ENCODE data around the gene MINDY3.
"Not testable (repeated sequence)": the region's sequence is repeated elsewhere in the genome, so short reads cannot be mapped to it uniquely, and the experiment has no call there.

The MINDY3 gene

GRCh38 chr10:15780353-15781135 lies 79.8 kb downstream of the MINDY3 start:
- no peak for DNase-seq (ENCODE audit: low read depth)

- DNase-seq (ENCODE audit: low read depth) = no peak
These were observed 84.8 kb downstream of the MINDY3 start for GRCh38 chr10:15775513-15775912.

GRCh38 chr10:15774534-15774933 lies 85.8 kb downstream of the MINDY3 start:
- not testable (repeated sequence) for DNase-seq (ENCODE audit: low read depth)

DNA sequence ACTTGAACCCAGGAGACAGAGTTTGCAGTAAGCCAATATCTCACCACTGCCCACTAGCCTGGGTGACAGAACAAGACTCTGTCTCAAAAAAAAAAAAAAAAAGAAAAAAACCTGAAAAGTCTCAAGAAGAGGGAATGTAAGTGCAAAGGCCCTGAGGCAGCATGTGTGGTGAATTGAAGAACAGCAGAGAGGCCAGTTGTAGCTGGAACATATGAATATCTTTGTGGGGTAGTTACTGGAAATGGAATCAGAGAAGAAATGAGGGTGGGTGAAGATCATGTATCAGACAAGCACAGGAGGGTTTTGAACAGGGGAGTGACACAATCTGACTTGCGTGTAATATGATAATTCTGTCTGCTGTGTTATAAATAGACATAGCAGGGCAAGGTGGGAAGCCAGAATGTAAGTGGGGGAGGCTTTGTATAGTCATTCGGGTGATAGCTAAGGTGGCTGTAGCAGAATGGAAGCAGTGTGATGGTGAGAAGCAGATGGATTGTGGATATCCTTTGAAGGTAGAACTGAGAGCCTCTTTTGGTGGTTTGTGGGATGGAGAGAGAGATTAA lies 95.3 kb downstream of the MINDY3 start:
- DNase-seq (ENCODE audit: low read depth) = no peak

DNA sequence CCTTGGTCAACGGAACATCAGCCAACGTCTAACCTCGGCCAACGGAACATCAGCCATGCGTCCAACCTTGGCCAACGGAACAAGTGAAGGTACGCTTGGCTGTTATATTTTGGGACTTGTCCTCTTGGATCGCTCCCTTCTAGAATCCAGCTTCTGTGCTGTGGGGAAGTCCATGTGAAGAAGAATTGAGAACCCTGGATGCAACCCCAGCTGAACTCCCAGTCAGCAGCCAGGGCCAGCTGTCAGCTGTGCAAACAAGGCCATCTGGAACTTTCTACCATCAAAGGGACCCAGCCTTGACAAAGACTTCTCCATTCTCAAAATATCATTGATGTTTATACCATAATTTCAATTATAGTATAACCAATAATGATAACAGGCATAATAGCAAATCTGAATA lies 97.3 kb downstream of the MINDY3 start:
- no peak for DNase-seq (ENCODE audit: low read depth)

DNA sequence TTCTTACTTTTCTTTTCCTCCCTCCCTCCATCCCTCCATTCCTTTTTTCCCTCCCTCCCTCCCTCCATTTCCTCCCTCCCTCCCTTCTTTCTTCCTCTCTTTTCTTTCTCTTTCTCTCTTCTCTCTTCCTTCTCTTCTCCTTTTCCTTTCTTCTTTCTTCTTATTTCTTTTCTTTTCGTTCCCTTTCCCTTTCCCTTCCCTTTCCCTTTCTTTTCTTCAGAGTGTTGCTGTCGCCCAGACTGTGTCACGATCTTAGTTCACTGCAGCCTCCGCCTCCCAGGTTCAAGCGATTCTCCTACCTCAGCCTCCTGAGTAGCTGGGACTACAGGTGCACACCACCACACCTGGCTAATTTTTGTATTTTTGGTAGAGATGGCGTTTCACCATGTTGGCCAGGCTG lies 98.1 kb downstream of the MINDY3 start:
- DNase-seq (ENCODE audit: low read depth) = not testable (repeated sequence)

DNA sequence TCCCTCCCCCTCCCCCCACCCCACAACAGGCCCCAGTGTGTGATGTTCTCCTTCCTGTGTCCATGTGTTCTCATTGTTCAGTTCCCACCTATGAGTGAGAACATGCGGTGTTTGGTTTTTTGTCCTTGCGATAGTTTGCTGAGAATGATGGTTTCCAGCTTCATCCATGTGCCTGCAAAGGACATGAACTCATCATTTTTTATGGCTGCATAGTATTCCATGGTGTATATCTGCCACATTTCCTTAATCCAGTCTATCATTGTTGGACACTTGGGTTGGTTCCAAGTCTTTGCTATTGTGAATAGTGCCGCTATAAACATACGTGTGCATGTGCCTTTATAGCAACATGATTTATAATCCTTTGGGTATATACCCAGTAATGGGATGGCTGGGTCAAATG lies 99.1 kb downstream of the MINDY3 start:
- not testable (repeated sequence) for DNase-seq (ENCODE audit: low read depth)

DNA sequence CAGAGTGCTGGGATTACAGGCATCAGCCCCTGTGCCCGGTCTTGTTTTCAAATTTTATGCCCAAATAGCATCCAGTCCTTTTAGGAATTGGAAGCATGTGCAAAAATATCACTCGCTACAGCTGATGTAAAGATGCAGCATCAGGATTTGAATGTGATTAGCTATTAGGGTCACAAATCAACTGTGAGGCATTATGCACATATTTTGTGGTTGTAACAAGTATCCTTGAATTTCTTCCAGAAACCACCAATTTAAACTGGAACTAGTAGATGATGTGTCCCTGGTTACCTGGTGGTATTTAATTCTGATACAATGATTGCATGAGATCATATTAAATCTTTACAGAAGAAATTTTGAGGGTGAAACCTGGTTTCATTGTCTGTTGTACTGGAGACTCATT lies 99.6 kb downstream of the MINDY3 start:
- no peak for DNase-seq (ENCODE audit: low read depth)

DNA sequence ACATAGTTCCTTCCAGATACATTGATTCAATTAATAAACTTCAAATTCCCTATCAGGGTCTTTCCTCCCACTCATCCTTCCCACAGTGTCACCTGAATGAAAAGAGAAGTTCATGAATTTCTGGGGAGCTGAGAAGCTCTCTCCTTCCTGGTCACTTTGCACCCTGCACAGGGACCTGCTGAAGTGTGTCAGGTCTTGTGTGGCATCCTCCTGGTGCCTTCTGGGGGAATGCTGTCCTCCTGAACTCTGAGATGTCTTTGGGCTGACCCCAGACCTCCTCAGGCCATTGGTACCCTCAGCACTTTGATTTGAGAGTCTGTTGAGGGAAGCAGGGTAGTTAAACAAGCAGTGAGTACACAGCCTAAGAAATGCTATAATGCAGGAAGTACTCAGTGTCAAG lies 101.0 kb downstream of the MINDY3 start:
- DNase-seq (ENCODE audit: low read depth) = no peak

DNA sequence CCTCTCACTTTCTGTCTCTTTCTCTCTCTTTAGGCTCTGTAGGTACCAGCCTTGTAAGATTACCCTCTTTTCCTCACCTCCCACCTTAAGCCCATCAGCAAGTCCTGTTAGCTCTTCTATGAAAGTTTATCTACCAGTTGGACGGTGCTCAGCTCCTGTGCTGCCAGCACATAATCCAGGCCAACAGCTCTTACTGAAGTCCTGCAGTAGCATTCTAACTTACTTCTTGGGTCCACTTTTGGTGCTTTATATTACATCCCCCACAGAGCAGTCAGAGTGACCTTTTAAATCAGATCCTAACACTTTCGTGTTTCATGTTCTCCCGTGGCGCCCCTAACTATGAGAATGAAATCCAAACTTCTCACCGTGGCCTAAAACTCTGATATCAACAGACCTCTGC lies 101.7 kb downstream of the MINDY3 start:
- no peak for DNase-seq (ENCODE audit: low read depth)

DNA sequence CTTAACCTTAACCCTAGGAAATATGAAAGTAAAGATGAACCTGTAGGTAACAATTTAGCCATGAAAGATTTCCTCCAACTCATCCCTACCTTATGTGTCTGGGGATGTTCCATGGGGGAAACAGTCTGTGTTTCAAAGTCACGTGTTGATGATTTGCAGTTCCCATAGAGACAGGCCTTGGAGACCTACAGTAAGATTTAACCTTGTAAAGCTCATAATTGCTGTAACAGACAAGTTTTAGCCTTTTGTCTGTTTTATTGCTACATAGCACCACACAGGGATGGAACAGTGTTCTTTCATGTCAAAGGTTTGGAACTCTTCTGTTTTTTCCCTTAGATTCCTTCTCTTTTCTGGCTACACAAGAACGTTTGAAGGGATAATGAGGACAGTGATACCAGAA lies 105.4 kb downstream of the MINDY3 start:
- DNase-seq (ENCODE audit: low read depth) = no peak

GRCh38 chr10:15751046-15751445 lies 109.3 kb downstream of the MINDY3 start:
- no peak for DNase-seq (ENCODE audit: low read depth)

DNA sequence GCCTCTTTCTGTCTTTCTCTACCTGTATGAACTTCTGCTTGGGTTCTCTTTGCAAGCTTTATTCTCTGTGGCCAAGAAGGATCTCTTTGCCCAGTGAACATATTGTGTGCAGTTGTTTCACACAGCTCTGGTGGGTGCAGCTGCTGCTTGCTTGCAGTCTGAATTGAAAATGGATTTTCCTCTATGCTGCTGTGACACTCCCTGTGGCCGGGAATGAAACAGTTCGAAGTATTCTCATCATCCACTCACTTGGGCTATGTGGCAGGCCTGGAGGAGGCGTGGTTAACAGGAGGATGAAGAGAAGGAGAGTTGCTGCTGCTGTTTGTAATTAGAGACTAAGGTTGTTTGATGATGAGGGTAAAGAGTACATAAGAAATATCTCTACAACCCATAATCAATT lies 112.2 kb downstream of the MINDY3 start:
- DNase-seq (ENCODE audit: low read depth) = no peak

GRCh38 chr10:15747632-15748031 lies 112.7 kb downstream of the MINDY3 start:
- no peak for DNase-seq (ENCODE audit: low read depth)

GRCh38 chr10:15745751-15746150 lies 114.6 kb downstream of the MINDY3 start:
- no peak for DNase-seq (ENCODE audit: low read depth)

- DNase-seq (ENCODE audit: low read depth) = peak; percentile 31
These were observed 116.0 kb downstream of the MINDY3 start for GRCh38 chr10:15744217-15744865.

GRCh38 chr10:15743443-15743842 lies 116.9 kb downstream of the MINDY3 start:
- no peak for DNase-seq (ENCODE audit: low read depth)

DNA sequence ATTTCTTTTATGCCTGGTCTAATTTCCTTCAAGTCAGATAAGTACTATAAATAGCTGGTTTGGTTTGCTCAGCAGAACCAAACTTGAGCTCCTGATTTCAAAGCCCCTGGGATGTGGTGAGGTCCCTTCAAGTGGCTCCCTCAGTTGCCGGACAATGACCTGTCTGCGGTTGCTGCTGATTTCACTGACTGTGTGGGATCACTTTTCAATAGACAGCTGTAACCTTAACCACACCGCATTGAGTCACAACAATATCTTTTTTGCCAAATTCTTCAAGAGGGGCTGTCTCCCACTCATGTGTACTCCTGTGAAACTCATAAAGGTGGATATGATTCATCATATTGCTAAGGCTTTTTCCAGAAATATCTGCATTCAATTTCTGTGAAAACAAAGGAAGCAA lies 117.5 kb downstream of the MINDY3 start:
- no peak for DNase-seq (ENCODE audit: low read depth)

DNA sequence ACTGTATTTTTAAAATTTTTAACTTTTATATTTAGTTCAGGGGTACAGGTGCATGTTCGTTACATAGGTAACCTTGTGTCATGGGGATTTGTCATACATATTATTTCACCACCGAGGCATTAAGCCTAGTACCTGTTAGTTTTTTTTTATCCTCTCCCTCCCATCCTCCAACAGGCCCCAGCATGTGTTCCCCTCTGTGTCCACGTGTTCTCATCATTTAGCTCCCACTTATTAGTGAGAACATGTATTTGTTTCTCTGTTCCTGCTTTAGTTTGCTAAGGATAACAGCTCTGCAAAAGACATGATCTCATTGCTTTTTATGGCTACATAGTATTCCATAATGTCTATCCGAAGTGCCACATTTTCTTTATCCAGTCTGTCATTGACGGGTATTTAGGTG lies 118.2 kb downstream of the MINDY3 start:
- DNase-seq (ENCODE audit: low read depth) = no peak

- DNase-seq (ENCODE audit: low read depth) = no peak
These were observed 118.7 kb downstream of the MINDY3 start for GRCh38 chr10:15741581-15741980.

DNA sequence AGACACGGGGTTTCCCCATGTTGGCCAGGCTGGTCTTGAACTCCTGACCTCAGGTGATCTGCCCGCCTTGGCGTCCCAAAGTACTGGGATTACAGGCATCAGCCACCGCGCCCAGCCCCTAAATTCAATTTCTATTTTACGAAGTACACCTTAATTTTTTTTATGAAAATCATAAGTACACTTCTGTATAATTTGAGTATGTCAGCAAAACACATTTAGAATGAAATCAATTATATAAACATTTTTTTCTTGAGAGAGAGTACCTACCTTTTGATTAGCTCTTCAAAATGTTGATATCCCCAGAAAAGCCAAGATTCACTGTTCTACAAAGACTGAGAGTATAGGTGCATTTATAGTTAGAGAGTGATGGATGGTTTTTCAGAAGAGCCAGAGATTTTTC lies 120.0 kb downstream of the MINDY3 start:
- DNase-seq (ENCODE audit: low read depth) = no peak

GRCh38 chr10:15739254-15739970 lies 120.9 kb downstream of the MINDY3 start:
- DNase-seq (ENCODE audit: low read depth) = no peak
